Fibroblast of gingiva (primary cell): Measurements from ENCODE around the gene WDR27.
A peak's percentile ranks its signal among the peaks of the same experiment; 100 is the strongest.

Source experiments
- DNase-seq: peaks from one replicate; pipeline ENCODE4 v3.0.0-alpha.2; 2011; ENCODE audit warnings: low read depth

The WDR27 gene

GRCh38 chr6:169429001-169429400 lies 272.8 kb downstream of the WDR27 start:
- DNase-seq: no peak

GRCh38 chr6:169428532-169428931 lies 273.3 kb downstream of the WDR27 start:
- no peak for DNase-seq

GRCh38 chr6:169427856-169428255 lies 274.0 kb downstream of the WDR27 start:
- DNase-seq: peak; percentile 63

- DNase-seq: no peak
Measured at GRCh38 chr6:169426611-169427010, 275.2 kb downstream of the WDR27 start.

GRCh38 chr6:169425628-169426370 lies 276.0 kb downstream of the WDR27 start:
- no peak for DNase-seq

GRCh38 chr6:169424821-169425240 lies 277.0 kb downstream of the WDR27 start:
- DNase-seq: peak; percentile 76

- no peak for DNase-seq
Measured at GRCh38 chr6:169424149-169424804, 277.6 kb downstream of the WDR27 start.

GRCh38 chr6:169421586-169422264 lies 280.1 kb downstream of the WDR27 start:
- no peak for DNase-seq

GRCh38 chr6:169420912-169421543 lies 280.8 kb downstream of the WDR27 start:
- no peak for DNase-seq

- no peak for DNase-seq
Measured at GRCh38 chr6:169417101-169417500, 284.7 kb downstream of the WDR27 start.

- peak; percentile 75 for DNase-seq
Measured at GRCh38 chr6:169416249-169416648, 285.6 kb downstream of the WDR27 start.

- DNase-seq: no peak
Measured at GRCh38 chr6:169415179-169415578, 286.6 kb downstream of the WDR27 start.

GRCh38 chr6:169411722-169412121 lies 290.1 kb downstream of the WDR27 start:
- no peak for DNase-seq

- DNase-seq: no peak
Measured at GRCh38 chr6:169411296-169411695, 290.5 kb downstream of the WDR27 start.

GRCh38 chr6:169409742-169410312 lies 292.0 kb downstream of the WDR27 start:
- DNase-seq: peak; percentile 35

- no peak for DNase-seq
Measured at GRCh38 chr6:169407325-169407724, 294.5 kb downstream of the WDR27 start.
